Ectodermal cell (in vitro differentiated cells): ENCODE data around the gene ASB12. TPM values are rescaled to one million over a fixed set of nuclear protein-coding genes. Genes with fewer than 3 reads are reported as not detected.
"Not testable (repeated sequence)": the region's sequence is repeated elsewhere in the genome, so short reads cannot be mapped to it uniquely, and the experiment has no call there.

Experiments
- H3K27ac ChIP-seq: 2 replicates; pipeline ENCODE4 v1.7.0; 2013; ENCODE audit warnings: mild to moderate bottlenecking, low read depth, low read length; ENCODE audit not compliant: insufficient read depth, poor library complexity, severe bottlenecking
- H3K27me3 ChIP-seq: 2 replicates; pipeline ENCODE4 v1.7.0; 2013; ENCODE audit warnings: mild to moderate bottlenecking, low read length; ENCODE audit not compliant: insufficient read depth, control insufficient read depth, poor library complexity, severe bottlenecking
- H3K36me3 ChIP-seq: one replicate; pipeline ENCODE4 v1.7.0; 2013; ENCODE audit warnings: low read length; ENCODE audit not compliant: control insufficient read depth, insufficient read depth
- H3K4me1 ChIP-seq: one replicate; pipeline ENCODE4 v1.7.0; 2013; ENCODE audit warnings: low read length; ENCODE audit not compliant: control insufficient read depth, insufficient read depth
- H3K4me3 ChIP-seq: 2 replicates; pipeline ENCODE4 v1.7.0; 2013; ENCODE audit warnings: low read depth, low read length, control low read depth; ENCODE audit not compliant: insufficient read depth
- H3K9me3 ChIP-seq: 2 replicates; pipeline ENCODE4 v1.7.0; 2013; ENCODE audit warnings: mild to moderate bottlenecking, low read length, moderate library complexity; ENCODE audit not compliant: control insufficient read depth
- WGBS, 2 experiments: methylation state at CpG; one replicate each; pipeline ENCODE4 v1.1.7; 2013; ENCODE audit warnings: missing lambda C conversion rate in 2 of 2; 5-methylcytosine and 5-hydroxymethylcytosine counted together
- polyA plus RNA-seq, 4 experiments: library from polyadenylated mRNA; stranded (reverse); fragments of 50-300 nt; gene quantifications; one replicate each; pipeline ENCODE4 v1.2.3, GENCODE V29; 2013

Gene ASB12
- not detected for polyA plus RNA-seq (2013, experiment 1 of 4)
- 0.36 TPM for polyA plus RNA-seq (2013, experiment 2 of 4)
- 0.27 TPM for polyA plus RNA-seq (2013, experiment 3 of 4)
- polyA plus RNA-seq (2013, experiment 4 of 4), result not detected

GRCh38 chrX:64230123-64230970, at the start of gene ASB12:
Gene ASB12, minus strand, starts transcription at chrX:64230607. Its CDS starts 4,957 bp downstream, at chrX:64225650.
- WGBS, 2 experiments, result 88 to 92% methylated on average over 16 to 17 of the region's 17 CpGs
- no peaks in the 10 kb centered on the region for H3K36me3 ChIP-seq
- no peaks in the 10 kb centered on the region for H3K4me1 ChIP-seq
- no peaks in the 10 kb centered on the region for H3K9me3 ChIP-seq
- H3K27me3 ChIP-seq, result no peaks in the 10 kb centered on the region
- no peak within 1 kb of the TSS for H3K4me3 ChIP-seq
- no peak within 1 kb of the TSS for H3K27ac ChIP-seq

- no peak overlapping the region for H3K4me3 ChIP-seq
- no peaks in the 10 kb centered on the region for H3K9me3 ChIP-seq
- no peaks in the 10 kb centered on the region for H3K36me3 ChIP-seq
- H3K4me1 ChIP-seq, result no peaks in the 10 kb centered on the region
- H3K27me3 ChIP-seq, result no peaks in the 10 kb centered on the region
- H3K27ac ChIP-seq, result no peak overlapping the region
These were observed 34.9 kb upstream of the ASB12 start for GRCh38 chrX:64265265-64265664.

- Histone ChIP-seq H3K27ac (no peak overlapping the region), H3K4me1 (no peaks in the 10 kb centered on the region), H3K36me3 (no peaks in the 10 kb centered on the region), H3K4me3 (no peak overlapping the region), H3K9me3 (no peaks in the 10 kb centered on the region), H3K27me3 (no peaks in the 10 kb centered on the region)
- 52 to 85% methylated on average over 2 to 3 of the region's 3 CpGs for WGBS, 2 experiments
These were observed 1.3 kb downstream of the ASB12 start for GRCh38 chrX:64229154-64229553.

- H3K27ac ChIP-seq, result no peak overlapping the region
- no peaks in the 10 kb centered on the region for H3K36me3 ChIP-seq
- no peaks in the 10 kb centered on the region for H3K4me1 ChIP-seq
- 94 to 97% methylated on average over 4 of the region's 4 CpGs for WGBS, 2 experiments
- H3K9me3 ChIP-seq, result no peaks in the 10 kb centered on the region
- H3K4me3 ChIP-seq, result no peak overlapping the region
- no peaks in the 10 kb centered on the region for H3K27me3 ChIP-seq
These were observed 12.4 kb downstream of the ASB12 start for GRCh38 chrX:64218023-64218422.

GRCh38 chrX:64213989-64214388, 16.4 kb downstream of the ASB12 start:
- H3K4me1 ChIP-seq, H3K4me3 ChIP-seq, H3K27me3 ChIP-seq, H3K27ac ChIP-seq, H3K9me3 ChIP-seq, H3K36me3 ChIP-seq: not testable (repeated sequence)

GRCh38 chrX:64206556-64207162, 23.7 kb downstream of the ASB12 start:
- WGBS, 2 experiments, result 88 to 95% methylated on average over 5 of the region's 5 CpGs
- no peaks in the 10 kb centered on the region for H3K9me3 ChIP-seq
- H3K27me3 ChIP-seq, result no peaks in the 10 kb centered on the region
- H3K4me1 ChIP-seq, result peaks cover 6% of the 10 kb centered on the region
- H3K4me3 ChIP-seq, result peak overlapping the region; percentile 52
- no peaks in the 10 kb centered on the region for H3K36me3 ChIP-seq
- H3K27ac ChIP-seq, result no peak overlapping the region

GRCh38 chrX:64205735-64206501, 24.5 kb downstream of the ASB12 start:
- Histone ChIP-seq H3K9me3 (no peaks in the 10 kb centered on the region), H3K4me1 (peaks cover 6% of the 10 kb centered on the region), H3K27ac (peak overlapping the region; percentile 82), H3K27me3 (no peaks in the 10 kb centered on the region), H3K4me3 (peak overlapping the region; percentile 52), H3K36me3 (no peaks in the 10 kb centered on the region)
- 1 to 2% methylated on average over 45 of the region's 45 CpGs for WGBS, 2 experiments

GRCh38 chrX:64205441-64205734, 25.0 kb downstream of the ASB12 start, which contains the start of gene AMER1:
Gene AMER1, minus strand, starts transcription at chrX:64205708. Its CDS starts 12,422 bp downstream, at chrX:64193286.
- Histone ChIP-seq H3K27me3 (no peaks in the 10 kb centered on the region), H3K9me3 (no peaks in the 10 kb centered on the region), H3K4me3 (peak within 1 kb of the TSS; percentile 52), H3K27ac (peak within 1 kb of the TSS; percentile 82), H3K4me1 (peaks cover 6% of the 10 kb centered on the region), H3K36me3 (no peaks in the 10 kb centered on the region)
- 0% methylated on average over 29 of the region's 29 CpGs for WGBS, 2 experiments

- H3K36me3 ChIP-seq, result no peaks in the 10 kb centered on the region
- no peaks in the 10 kb centered on the region for H3K27me3 ChIP-seq
- no peaks in the 10 kb centered on the region for H3K9me3 ChIP-seq
- H3K4me1 ChIP-seq, result peaks cover 6% of the 10 kb centered on the region
- peak overlapping the region; percentile 52 for H3K4me3 ChIP-seq
- no peak overlapping the region for H3K27ac ChIP-seq
- WGBS, 2 experiments, result 0 to 1% methylated on average over 38 to 43 of the region's 46 CpGs
These were observed 25.5 kb downstream of the ASB12 start for GRCh38 chrX:64204701-64205440.
